Fibroblast of villous mesenchyme (primary cell): Measurements from ENCODE around the gene ZFP14. TPM values are rescaled to one million over a fixed set of nuclear protein-coding genes. Genes with fewer than 3 reads are reported as not detected.
"Not testable (repeated sequence)": the region's sequence is repeated elsewhere in the genome, so short reads cannot be mapped to it uniquely, and the experiment has no call there.

Experiments used
- DNase-seq: peaks from one replicate; pipeline ENCODE4 v3.0.0-alpha.2; 2010; ENCODE audit warnings: low read depth
- H3K4me3 ChIP-seq: 2 replicates; pipeline ENCODE4 v1.5.1; 2011; ENCODE audit warnings: low read depth, mild to moderate bottlenecking, low read length
- total RNA-seq: library from RNA; depleted of rRNA; stranded (reverse); fragments of >200 nt; gene quantifications from 2 replicates; pipeline ENCODE4 v1.2.3, GENCODE V29; 2012
- TF ChIP-seq, protein P1 (sequence below): IDR thresholded peaks from 2 replicates; pipeline ENCODE4 v1.5.1; 2012; ENCODE audit warnings: low read depth, mild to moderate bottlenecking, low read length; ENCODE audit not compliant: insufficient read depth

Gene ZFP14
- total RNA-seq, 1 donor: 4.7 TPM

- TF ChIP-seq, protein P1, sequence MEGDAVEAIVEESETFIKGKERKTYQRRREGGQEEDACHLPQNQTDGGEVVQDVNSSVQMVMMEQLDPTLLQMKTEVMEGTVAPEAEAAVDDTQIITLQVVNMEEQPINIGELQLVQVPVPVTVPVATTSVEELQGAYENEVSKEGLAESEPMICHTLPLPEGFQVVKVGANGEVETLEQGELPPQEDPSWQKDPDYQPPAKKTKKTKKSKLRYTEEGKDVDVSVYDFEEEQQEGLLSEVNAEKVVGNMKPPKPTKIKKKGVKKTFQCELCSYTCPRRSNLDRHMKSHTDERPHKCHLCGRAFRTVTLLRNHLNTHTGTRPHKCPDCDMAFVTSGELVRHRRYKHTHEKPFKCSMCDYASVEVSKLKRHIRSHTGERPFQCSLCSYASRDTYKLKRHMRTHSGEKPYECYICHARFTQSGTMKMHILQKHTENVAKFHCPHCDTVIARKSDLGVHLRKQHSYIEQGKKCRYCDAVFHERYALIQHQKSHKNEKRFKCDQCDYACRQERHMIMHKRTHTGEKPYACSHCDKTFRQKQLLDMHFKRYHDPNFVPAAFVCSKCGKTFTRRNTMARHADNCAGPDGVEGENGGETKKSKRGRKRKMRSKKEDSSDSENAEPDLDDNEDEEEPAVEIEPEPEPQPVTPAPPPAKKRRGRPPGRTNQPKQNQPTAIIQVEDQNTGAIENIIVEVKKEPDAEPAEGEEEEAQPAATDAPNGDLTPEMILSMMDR: no peak
- no peak for DNase-seq
- no peak overlapping the region for H3K4me3 ChIP-seq
These were observed 38.1 kb downstream of the ZFP14 start for GRCh38 chr19:36340786-36341372.

GRCh38 chr19:36331353-36332228, 47.4 kb downstream of the ZFP14 start:
- TF ChIP-seq, protein P1: no peak
- peak overlapping the region; percentile 75 for H3K4me3 ChIP-seq
- peak; percentile 85 for DNase-seq

DNA sequence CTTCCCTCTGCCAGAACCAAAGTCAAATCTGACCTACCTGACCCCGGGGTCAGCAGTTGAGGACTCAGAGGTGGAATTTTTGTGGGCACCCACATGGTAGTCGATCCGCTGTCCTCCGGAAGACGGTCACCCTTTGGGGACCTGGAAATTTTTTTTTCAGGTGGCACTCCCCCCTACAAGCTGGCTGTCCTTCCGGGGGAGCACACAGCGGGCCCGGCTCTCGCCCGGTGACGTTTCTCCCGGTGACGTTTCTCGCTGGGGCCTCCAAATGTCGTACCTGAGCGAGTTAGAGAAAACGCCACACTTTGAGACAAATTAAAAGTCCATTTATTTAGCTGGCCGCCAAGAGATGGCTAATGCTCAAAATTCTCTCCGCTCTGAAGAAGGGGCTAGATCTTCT, 48.8 kb downstream of the ZFP14 start:
- H3K4me3 ChIP-seq: no peak overlapping the region
- TF ChIP-seq, protein P1: no peak
- no peak for DNase-seq

GRCh38 chr19:36329534-36329933, 49.5 kb downstream of the ZFP14 start:
- DNase-seq, H3K4me3 ChIP-seq: not testable (repeated sequence)

DNA sequence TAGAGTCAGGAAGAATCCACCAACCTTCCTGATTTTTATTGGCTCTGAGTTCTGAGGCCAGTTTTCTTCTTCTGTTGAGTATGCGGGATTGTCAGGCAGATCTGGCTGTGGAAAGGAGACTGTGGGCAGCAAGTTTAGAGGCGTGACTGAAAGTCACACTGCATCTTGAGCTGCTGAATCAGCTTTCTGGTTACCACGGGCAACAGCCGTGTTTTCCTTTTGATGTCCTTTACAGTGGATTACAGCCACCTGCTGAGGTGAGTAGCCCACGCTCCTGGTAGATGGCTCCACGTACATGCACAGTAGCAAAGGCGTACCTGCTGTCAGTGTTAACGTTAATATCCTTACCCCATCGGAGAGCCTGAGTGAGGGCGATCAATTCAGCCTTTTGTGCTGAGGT, 52.4 kb downstream of the ZFP14 start:
- DNase-seq, H3K4me3 ChIP-seq: not testable (repeated sequence)

DNA sequence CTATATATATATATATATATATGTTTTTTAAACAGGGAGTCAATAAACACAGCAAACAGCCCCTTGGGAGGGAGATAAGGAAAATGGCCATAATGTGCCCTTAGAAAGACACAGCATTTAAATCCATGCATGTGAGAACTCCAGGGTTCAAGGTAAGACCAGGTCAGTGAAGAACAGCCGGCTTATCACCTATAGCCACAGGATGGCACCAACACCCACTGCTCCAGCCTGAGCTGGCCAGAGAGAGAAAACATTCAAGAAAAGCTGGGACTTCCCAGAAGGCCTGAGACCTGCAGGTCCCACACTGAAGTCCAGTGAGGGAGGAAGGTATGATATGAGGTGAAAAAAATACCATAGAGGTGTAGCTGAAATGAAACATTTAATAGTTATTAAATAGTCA, 63.8 kb downstream of the ZFP14 start:
- not testable (repeated sequence) for DNase-seq, H3K4me3 ChIP-seq

DNA sequence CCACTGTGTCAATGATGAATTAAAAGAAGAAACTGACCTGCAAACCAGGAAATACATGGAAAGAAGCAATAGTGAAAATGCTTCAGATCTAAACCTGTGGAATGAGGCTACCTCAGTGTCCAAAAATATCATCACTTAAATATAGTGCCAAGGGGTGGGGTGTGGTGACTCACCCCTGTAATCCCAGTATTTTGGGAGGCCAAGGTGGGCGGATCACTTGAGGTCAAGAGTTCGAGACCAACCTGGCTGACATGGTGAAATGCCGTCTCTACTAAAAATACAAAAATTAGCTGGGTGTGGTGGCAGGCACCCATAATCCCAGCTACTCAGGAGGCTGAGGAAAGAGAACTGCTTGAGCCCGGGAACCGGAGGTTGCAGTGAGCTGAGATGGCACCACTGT, 64.9 kb downstream of the ZFP14 start:
- not testable (repeated sequence) for H3K4me3 ChIP-seq, DNase-seq

DNA sequence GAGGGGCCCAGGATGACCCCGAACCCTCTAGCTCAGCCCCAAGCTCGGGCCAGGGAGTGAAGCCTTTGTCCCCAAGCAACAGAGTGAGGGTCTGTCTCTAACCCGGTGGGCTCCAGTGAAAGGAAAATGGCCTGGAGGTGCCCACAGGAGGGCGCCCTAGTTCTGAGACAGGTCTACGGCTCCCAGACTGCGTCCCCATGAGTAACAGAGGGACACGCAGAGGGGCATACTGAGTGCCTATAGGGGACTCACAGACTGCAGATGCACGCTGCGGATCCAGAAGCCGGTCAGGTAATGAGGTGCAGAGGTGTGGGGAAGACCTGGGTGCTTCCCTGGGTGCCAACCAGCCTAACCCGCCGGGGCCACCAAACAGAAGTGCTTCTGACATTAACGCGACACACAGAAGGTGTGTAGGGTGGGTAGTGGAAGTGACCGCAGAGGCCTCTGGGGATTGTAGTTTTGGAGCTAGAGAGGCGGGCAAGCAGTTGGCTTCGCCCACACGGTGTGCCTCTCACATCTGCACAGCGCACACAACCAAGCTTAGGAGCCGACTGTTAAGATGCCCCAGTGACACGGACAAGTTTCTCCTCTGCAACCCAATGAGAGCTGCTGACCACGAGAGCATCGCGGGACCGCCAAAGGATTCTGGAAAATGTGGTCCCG, 67.8 kb downstream of the ZFP14 start:
- not testable (repeated sequence) for H3K4me3 ChIP-seq, DNase-seq

GRCh38 chr19:36310416-36310990, 68.5 kb downstream of the ZFP14 start:
- DNase-seq, H3K4me3 ChIP-seq: not testable (repeated sequence)

DNA sequence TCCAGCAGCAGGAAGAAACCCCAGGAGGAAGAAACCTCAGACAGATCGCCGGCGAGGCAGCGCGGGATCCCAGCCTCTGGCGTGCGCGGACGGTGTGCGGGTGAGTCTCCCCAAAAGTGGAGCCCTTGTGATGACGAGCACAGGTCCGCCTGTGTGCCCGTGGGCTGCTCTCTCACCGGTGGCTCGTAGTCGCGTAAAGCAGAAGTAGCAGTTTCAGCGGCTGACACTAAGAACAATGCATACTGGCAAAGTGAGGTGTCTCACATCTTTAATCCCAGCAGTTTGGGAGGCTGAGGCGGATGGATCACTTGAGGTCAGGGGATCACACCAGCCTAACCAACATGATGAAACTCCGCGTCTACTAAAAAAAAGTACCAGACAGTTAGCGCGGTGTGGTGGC, 69.2 kb downstream of the ZFP14 start:
- H3K4me3 ChIP-seq: not testable (repeated sequence)

GRCh38 chr19:36309309-36309708, 69.7 kb downstream of the ZFP14 start:
- not testable (repeated sequence) for DNase-seq

More for the DNA sequence above, 69.2 kb downstream of the ZFP14 start:
- not testable (repeated sequence) for DNase-seq

DNA sequence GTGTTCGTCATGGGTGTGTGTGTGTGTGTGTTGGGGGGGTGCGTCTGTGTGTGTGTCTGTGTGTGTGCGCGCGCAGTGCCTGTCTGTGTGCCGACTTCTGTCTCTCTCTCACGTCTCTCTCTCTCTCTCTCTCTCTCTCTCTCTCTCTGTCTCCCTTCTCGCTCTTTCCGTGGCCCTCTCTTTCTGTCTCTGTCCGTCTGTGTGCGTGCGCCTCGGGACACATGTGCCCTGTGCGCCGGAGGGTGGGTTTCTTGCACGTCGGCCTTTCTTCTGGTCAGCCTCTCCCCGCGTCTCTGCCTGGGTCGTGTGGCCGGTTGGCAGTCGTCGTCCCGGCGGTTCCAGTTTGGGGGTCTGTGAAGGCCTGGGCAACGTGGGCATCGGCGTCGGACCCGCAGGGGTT, 86.7 kb downstream of the ZFP14 start:
- H3K4me3 ChIP-seq, DNase-seq: not testable (repeated sequence)

More at GRCh38 chr19:36309309-36309708, 69.7 kb downstream of the ZFP14 start:
- H3K4me3 ChIP-seq: not testable (repeated sequence)
